Upper lobe of left lung (tissue), 6 donors: ENCODE results near the gene ANKS1A. TPM values are rescaled to one million over a fixed set of nuclear protein-coding genes. Genes with fewer than 3 reads are reported as not detected.

Experiments used
- ATAC-seq, 2 donors: fragments of 200-7000 bp; cut with Tn5 transposase; one replicate each; pipeline ENCODE4 v1.9.1; 2022; ENCODE audit warnings: mild to moderate bottlenecking in 2 of 2, moderate library complexity in 2 of 2; ENCODE audit not compliant: low FRiP score in 2 of 2
- DNase-seq, 2 donors: peaks; one replicate each; pipeline ENCODE4 v3.0.0-alpha.2; 2019 to 2020
- H3K27ac ChIP-seq, 4 donors: fragments of 200-600 bp; sonication (generic); one replicate each; pipeline ENCODE4 v1.5.1; 2016 to 2019
- H3K27me3 ChIP-seq, 4 donors: fragments of 200-600 bp; sonication (generic); one replicate each; pipeline ENCODE4 v1.5.1; 2017 to 2019
- H3K36me3 ChIP-seq, 4 donors: fragments of 200-600 bp; sonication (generic); one replicate each; pipeline ENCODE4 v1.5.1; 2016 to 2019
- H3K4me1 ChIP-seq, 4 donors: fragments of 200-600 bp; sonication (generic); one replicate each; pipeline ENCODE4 v1.5.1; 2018 to 2019
- H3K4me3 ChIP-seq, 4 donors: fragments of 200-600 bp; sonication (generic); one replicate each; pipeline ENCODE4 v1.5.1; 2017 to 2019; ENCODE audit warnings: mild to moderate bottlenecking in 2 of 4, moderate library complexity in 1 of 4
- H3K9me3 ChIP-seq, 4 donors: fragments of 200-600 bp; sonication (generic); one replicate each; pipeline ENCODE4 v1.5.1; 2018 to 2019
- EP300 ChIP-seq, 4 donors: sonication (generic); formaldehyde crosslinking; IDR thresholded peaks; one replicate each; pipeline ENCODE4 v1.5.1; 2017; ENCODE audit warnings: antibody characterized with exemption in 4 of 4, control low read depth in 2 of 4
- POLR2A ChIP-seq, 4 donors: fragments of 450-650 bp; IDR thresholded peaks; one replicate each; pipeline ENCODE4 v1.5.1; 2016 to 2017; ENCODE audit warnings: antibody characterized with exemption in 4 of 4, mild to moderate bottlenecking in 2 of 4
- POLR2AphosphoS5 ChIP-seq, 2 donors: sonication (generic); formaldehyde crosslinking; IDR thresholded peaks; one replicate each; pipeline ENCODE4 v1.5.1; 2017; ENCODE audit warnings: antibody characterized with exemption in 2 of 2
- WGBS, 2 donors: methylation state at CpG; one replicate each; pipeline ENCODE4 v1.1.5; 2017 to 2018; 5-methylcytosine and 5-hydroxymethylcytosine counted together
- total RNA-seq, 6 donors: library from RNA; depleted of rRNA in 4 of 6; stranded (reverse); fragments of >200 nt in 4 of 6; gene quantifications; one replicate each; pipeline versions ENCODE4 v1.1.0 to v1.2.1, GENCODE V29; 2016 to 2021
- TF ChIP-seq, protein P1 (sequence below), 6 experiments: fragments of 450-650 bp in 4 of 6; fragments of 200-600 bp in 2 of 6; sonication (generic) in 2 of 6; IDR thresholded peaks; one replicate each; pipeline ENCODE4 v1.5.1; 2016 to 2019; ENCODE audit warnings: antibody characterized with exemption in 6 of 6
- donor health status: DM: no; HTN: no; CAD: no; lungs with moderate emphysema.
- donor health status: DM: no; HTN: yes; CAD: no; lungs with severe emphysema.

ANKS1A gene
- total RNA-seq, 6 donors from 2014 or later: 47.2 to 85.3 (median 53.5) TPM

GRCh38 chr6:34914358-34914757 is 25.3 kb downstream of the ANKS1A start:
- Histone ChIP-seq H3K4me1 (peaks cover 17 to 33% (median 24%) of the 10 kb centered on the region in 4 donors), H3K36me3 (no peaks in the 10 kb centered on the region), H3K27me3 (no peaks in the 10 kb centered on the region), H3K9me3 (no peaks in the 10 kb centered on the region), H3K4me3 (no peak overlapping the region), H3K27ac (no peak overlapping the region)
- TF ChIP-seq POLR2A (IDR thresholded peaks at IDR 0.05) (no peak), POLR2AphosphoS5 (IDR thresholded peaks at IDR 0.05) (no peak), EP300 (IDR thresholded peaks at IDR 0.05) (no peak)
- TF ChIP-seq, protein P1, sequence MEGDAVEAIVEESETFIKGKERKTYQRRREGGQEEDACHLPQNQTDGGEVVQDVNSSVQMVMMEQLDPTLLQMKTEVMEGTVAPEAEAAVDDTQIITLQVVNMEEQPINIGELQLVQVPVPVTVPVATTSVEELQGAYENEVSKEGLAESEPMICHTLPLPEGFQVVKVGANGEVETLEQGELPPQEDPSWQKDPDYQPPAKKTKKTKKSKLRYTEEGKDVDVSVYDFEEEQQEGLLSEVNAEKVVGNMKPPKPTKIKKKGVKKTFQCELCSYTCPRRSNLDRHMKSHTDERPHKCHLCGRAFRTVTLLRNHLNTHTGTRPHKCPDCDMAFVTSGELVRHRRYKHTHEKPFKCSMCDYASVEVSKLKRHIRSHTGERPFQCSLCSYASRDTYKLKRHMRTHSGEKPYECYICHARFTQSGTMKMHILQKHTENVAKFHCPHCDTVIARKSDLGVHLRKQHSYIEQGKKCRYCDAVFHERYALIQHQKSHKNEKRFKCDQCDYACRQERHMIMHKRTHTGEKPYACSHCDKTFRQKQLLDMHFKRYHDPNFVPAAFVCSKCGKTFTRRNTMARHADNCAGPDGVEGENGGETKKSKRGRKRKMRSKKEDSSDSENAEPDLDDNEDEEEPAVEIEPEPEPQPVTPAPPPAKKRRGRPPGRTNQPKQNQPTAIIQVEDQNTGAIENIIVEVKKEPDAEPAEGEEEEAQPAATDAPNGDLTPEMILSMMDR (IDR thresholded peaks at IDR 0.05): no peak
- no peak for ATAC-seq
- WGBS, 2 donors: 92 to 96% methylated on average over 4 of the region's 4 CpGs
- no peak for DNase-seq

- no peak overlapping the region for H3K4me3 ChIP-seq
- ATAC-seq (no peak), DNase-seq (no peak)
- no peak for TF ChIP-seq EP300 (IDR thresholded peaks at IDR 0.05)
- TF ChIP-seq, protein P1 (IDR thresholded peaks at IDR 0.05): no peak
- TF ChIP-seq POLR2A (IDR thresholded peaks at IDR 0.05): no peak
- peaks cover 17 to 28% (median 22%) of the 10 kb centered on the region in 4 donors for H3K4me1 ChIP-seq
- no peaks in the 10 kb centered on the region for H3K36me3 ChIP-seq
- H3K27ac ChIP-seq: no peak overlapping the region
- 90 to 92% methylated on average over 4 of the region's 4 CpGs for WGBS, 2 donors
- no peaks in the 10 kb centered on the region for H3K9me3 ChIP-seq
- H3K27me3 ChIP-seq: no peaks in the 10 kb centered on the region
These were observed 27.4 kb downstream of the ANKS1A start for GRCh38 chr6:34916348-34916967.

DNA sequence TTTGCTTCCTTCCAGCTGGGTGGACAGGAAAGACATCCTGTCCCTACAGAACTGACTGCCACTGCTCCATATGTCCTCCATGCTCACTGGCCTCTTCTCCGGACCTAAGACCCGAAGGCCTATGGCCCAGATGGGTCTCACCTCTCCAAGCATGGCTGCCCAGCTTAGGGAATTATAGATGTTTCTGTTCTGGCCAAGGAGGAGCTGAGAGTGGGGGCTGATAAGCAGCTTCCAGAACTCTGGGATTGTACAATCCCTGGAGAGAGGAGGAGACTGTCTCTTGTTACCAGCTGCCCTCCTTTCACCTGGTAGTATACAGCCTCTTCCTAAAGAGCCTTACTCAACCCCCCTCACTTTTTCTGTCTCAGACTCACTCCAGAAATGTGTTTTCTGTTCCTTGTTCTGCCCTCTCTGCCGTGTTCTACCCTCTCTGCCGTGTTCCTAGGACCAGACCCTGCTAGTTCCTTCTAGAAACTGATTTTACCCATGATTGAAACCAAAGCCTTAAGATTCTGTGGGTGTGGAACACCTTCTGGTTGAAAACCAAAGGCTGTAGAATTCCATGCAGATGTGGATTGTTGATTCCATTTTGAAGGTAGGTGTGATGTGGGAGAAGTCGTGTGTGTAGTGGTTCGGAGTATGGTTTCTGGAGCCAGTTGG is 28.7 kb downstream of the ANKS1A start:
- ATAC-seq (no peak), DNase-seq (no peak)
- Histone ChIP-seq H3K27ac (peak overlapping the region in 1 of 4 donors; percentile 30), H3K9me3 (no peaks in the 10 kb centered on the region), H3K4me3 (no peak overlapping the region), H3K27me3 (no peaks in the 10 kb centered on the region), H3K4me1 (peaks cover 9 to 25% (median 11%) of the 10 kb centered on the region in 4 donors), H3K36me3 (no peaks in the 10 kb centered on the region)
- WGBS, 2 donors: 83 to 86% methylated on average over 6 of the region's 6 CpGs
- TF ChIP-seq POLR2A (IDR thresholded peaks at IDR 0.05) (no peak), EP300 (IDR thresholded peaks at IDR 0.05) (no peak)

DNA sequence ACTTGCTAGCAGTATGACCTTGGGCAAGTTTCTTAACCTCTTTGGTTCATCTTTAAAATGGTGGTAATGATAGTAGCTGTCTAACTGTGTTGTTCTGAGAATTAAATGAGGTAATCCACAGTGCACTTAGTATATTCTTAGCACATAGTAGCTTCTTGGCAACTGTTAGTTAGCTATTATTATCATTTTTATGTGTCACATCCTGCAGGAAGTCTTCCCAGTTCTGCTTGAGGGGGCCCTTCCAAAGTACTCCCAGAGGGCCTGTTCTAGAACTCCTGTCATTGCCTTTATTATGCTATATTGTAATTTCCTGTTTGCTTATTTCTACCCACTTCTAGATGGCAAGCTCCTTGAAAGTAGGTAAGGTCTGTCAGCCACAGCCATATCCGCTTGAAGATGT is 30.6 kb downstream of the ANKS1A start:
- Histone ChIP-seq H3K36me3 (no peaks in the 10 kb centered on the region), H3K4me1 (peaks cover 9 to 25% (median 11%) of the 10 kb centered on the region in 4 donors), H3K27ac (no peak overlapping the region), H3K4me3 (no peak overlapping the region), H3K9me3 (no peaks in the 10 kb centered on the region), H3K27me3 (no peaks in the 10 kb centered on the region)
- WGBS, 2 donors: 95 to 97% methylated on average over 1 of the region's 1 CpG
- DNase-seq (no peak), ATAC-seq (no peak)
- TF ChIP-seq POLR2A (IDR thresholded peaks at IDR 0.05) (no peak), EP300 (IDR thresholded peaks at IDR 0.05) (no peak), POLR2AphosphoS5 (IDR thresholded peaks at IDR 0.05) (no peak)
- TF ChIP-seq, protein P1 (IDR thresholded peaks at IDR 0.05): no peak

GRCh38 chr6:34920097-34920496 is 31.0 kb downstream of the ANKS1A start:
- no peaks in the 10 kb centered on the region for H3K9me3 ChIP-seq
- WGBS, 2 donors: 80 to 99% methylated on average over 4 of the region's 4 CpGs
- no peak overlapping the region for H3K4me3 ChIP-seq
- TF ChIP-seq, protein P1 (IDR thresholded peaks at IDR 0.05): no peak
- TF ChIP-seq EP300 (IDR thresholded peaks at IDR 0.05) (no peak), POLR2AphosphoS5 (IDR thresholded peaks at IDR 0.05) (no peak), POLR2A (IDR thresholded peaks at IDR 0.05) (no peak)
- no peak for ATAC-seq
- peaks cover 9 to 25% (median 11%) of the 10 kb centered on the region in 4 donors for H3K4me1 ChIP-seq
- H3K27ac ChIP-seq: no peak overlapping the region
- DNase-seq: no peak
- H3K27me3 ChIP-seq: no peaks in the 10 kb centered on the region
- H3K36me3 ChIP-seq: no peaks in the 10 kb centered on the region
